Stomach smooth muscle (tissue), 2 donors: Measurements from ENCODE around the gene TENM4.

ENCODE experiments used
- H3K27ac ChIP-seq: one replicate; pipeline ENCODE4 v1.7.0; 2013; ENCODE audit warnings: mild to moderate bottlenecking, low read length, inconsistent platforms
- H3K27me3 ChIP-seq, 2 donors: one replicate each; pipeline ENCODE4 v1.7.0; 2013; ENCODE audit warnings: low read length in 2 of 2; ENCODE audit not compliant: insufficient read depth in 2 of 2, control insufficient read depth in 1 of 2
- H3K36me3 ChIP-seq, 2 donors: one replicate each; pipeline ENCODE4 v1.7.0; 2013; ENCODE audit warnings: low read length in 2 of 2; ENCODE audit not compliant: control insufficient read depth in 2 of 2, insufficient read depth in 2 of 2
- H3K4me1 ChIP-seq: one replicate; pipeline ENCODE4 v1.7.0; 2013; ENCODE audit warnings: low read length; ENCODE audit not compliant: control insufficient read depth, insufficient read depth
- H3K4me3 ChIP-seq, 2 donors: one replicate each; pipeline ENCODE4 v1.7.0; 2013; ENCODE audit warnings: low read length in 2 of 2
- H3K9ac ChIP-seq, 2 donors: one replicate each; pipeline ENCODE4 v1.7.0; 2013; ENCODE audit warnings: low read length in 2 of 2, mild to moderate bottlenecking in 1 of 2
- H3K9me3 ChIP-seq, 2 donors: one replicate each; pipeline ENCODE4 v1.7.0; 2013; ENCODE audit warnings: low read length in 2 of 2; ENCODE audit not compliant: control insufficient read depth in 2 of 2
- donor health status: healthy.
- donor health status: Pancreatic carcinoma.

Gene TENM4

DNA sequence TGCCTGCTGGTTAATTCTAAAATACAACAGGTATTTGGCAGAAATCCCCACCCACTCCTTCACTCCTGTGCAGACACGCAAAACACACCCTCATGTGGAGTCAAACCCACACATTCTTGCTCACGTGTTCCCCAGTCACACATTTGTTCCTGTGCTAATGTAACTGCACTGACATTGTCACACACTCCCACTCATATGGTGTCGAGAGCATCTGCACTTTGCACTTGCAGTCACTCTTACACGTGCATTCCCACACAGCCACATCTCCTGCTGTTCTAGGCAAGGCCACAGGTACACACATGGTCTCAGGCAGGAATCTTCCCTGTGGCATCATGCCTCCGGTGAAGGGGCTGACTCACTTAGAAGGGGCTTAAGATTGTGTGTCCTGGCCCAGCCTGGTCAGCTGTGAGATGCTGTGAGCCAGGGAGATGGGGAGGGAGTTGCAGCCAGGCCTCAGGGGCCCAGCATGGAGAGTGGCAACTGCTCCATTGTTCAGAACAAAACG, 395.0 kb downstream of the TENM4 start:
- Histone ChIP-seq H3K4me3 (no peak overlapping the region), H3K9ac (no peak overlapping the region), H3K36me3 (no peaks in the 10 kb centered on the region), H3K9me3 (no peaks in the 10 kb centered on the region), H3K4me1 (no peaks in the 10 kb centered on the region), H3K27ac (no peak overlapping the region), H3K27me3 (peaks cover 0 to 5% of the 10 kb centered on the region in 2 donors)

DNA sequence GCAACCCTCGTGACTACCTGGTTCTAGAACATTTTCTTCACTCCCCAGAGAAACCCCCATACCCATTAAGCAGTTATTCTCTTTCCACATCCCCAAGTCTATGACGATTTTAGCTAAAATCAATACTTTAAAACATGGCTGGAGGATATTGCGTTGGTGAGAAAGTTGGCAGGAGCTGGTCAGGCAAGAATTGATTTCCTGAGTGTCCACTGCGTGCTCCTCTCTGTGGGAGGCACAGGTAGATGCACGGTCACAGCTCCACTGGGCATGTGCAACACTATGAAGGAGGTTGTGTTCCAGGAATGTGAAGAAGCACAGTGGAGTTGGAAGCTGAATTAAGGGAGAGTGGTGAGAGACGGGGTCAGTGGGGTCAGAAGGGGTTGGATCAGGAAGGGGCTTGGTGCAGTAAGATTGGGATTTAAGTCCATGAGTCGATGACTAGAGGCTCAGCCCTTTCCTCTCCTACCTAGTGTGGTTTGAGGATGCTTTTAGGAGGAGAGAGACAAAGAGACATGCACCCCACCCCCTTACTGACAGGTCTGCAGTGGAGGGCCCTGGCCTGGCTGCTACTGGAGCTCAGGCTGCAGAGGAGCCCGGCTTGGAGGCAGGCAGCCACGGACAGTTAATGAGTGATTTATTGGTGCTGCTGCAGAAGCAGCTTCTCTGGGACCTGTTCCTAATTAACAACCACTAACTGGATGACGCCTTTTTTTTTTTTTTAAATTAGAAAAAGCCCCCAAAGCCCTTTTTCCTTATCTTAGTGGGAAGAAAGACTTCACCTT, 395.6 kb downstream of the TENM4 start:
- Histone ChIP-seq H3K27me3 (peaks cover 0 to 5% of the 10 kb centered on the region in 2 donors), H3K27ac (no peak overlapping the region), H3K4me3 (no peak overlapping the region), H3K9ac (no peak overlapping the region), H3K4me1 (no peaks in the 10 kb centered on the region), H3K36me3 (no peaks in the 10 kb centered on the region), H3K9me3 (no peaks in the 10 kb centered on the region)

DNA sequence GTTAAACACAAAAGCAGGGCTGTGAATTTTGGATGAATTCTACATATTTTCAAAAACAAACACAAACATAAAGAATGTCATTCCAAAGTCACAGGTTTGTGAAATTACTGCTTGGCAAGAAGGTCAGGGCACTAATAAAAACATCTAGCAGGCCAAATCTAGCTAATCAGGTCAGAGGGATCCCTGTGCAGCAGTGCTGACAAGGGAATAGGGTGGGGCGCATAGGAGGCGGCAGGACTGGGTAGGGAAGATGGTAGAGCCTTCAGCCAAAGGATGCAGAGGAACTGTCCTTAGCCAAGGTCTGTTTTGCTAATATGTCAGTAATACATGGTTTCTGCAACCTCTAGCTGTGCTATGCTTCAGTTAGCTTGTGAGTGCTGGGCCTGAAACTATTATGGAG, 396.6 kb downstream of the TENM4 start:
- H3K9me3 ChIP-seq, result no peaks in the 10 kb centered on the region
- no peak overlapping the region for H3K4me3 ChIP-seq
- no peaks in the 10 kb centered on the region for H3K4me1 ChIP-seq
- H3K27me3 ChIP-seq, result peaks cover 0 to 3% of the 10 kb centered on the region in 2 donors
- no peak overlapping the region for H3K9ac ChIP-seq
- H3K36me3 ChIP-seq, result no peaks in the 10 kb centered on the region
- no peak overlapping the region for H3K27ac ChIP-seq

DNA sequence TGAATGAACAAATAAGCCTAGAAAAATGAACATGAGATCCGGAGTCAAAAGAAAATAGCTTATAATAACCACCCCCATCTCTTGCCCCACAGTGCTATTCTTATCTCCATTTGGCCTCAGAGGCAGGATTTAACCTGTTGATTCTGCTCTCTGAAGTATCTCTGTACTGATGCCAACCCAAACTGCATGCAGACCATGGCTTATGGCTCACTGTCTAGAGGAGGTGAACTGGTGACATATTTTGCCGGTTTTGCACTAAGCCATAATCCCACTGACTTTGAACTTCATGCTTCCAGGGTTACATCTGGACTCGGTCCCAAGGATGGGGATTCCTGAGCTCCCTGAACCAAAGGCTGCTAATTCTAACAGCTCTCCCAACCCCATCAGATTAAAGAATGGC, 397.1 kb downstream of the TENM4 start:
- Histone ChIP-seq H3K9ac (no peak overlapping the region), H3K4me1 (no peaks in the 10 kb centered on the region), H3K27ac (no peak overlapping the region), H3K9me3 (no peaks in the 10 kb centered on the region), H3K27me3 (no peaks in the 10 kb centered on the region), H3K4me3 (no peak overlapping the region), H3K36me3 (no peaks in the 10 kb centered on the region)

DNA sequence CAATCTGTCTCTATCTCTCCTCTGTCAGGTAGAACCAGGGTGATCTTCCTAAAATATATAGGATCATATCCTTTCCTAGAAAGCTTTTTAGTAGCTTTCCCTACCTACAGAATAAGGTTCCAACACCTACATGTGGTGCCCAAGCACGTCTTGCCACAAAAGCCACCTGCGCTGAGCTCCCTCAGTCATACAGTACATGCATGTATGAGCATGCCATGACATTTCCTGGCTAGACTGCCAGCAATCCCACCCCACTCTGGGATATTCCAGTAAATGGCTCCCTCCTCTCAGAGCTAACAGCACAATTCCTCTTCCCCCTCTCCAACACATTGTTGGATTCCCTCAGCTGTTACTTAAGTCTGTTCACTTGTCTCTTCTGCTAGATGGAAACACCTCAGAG, 398.0 kb downstream of the TENM4 start:
- Histone ChIP-seq H3K4me1 (no peaks in the 10 kb centered on the region), H3K9ac (no peak overlapping the region), H3K4me3 (no peak overlapping the region), H3K9me3 (no peaks in the 10 kb centered on the region), H3K27me3 (no peaks in the 10 kb centered on the region), H3K27ac (no peak overlapping the region), H3K36me3 (no peaks in the 10 kb centered on the region)

DNA sequence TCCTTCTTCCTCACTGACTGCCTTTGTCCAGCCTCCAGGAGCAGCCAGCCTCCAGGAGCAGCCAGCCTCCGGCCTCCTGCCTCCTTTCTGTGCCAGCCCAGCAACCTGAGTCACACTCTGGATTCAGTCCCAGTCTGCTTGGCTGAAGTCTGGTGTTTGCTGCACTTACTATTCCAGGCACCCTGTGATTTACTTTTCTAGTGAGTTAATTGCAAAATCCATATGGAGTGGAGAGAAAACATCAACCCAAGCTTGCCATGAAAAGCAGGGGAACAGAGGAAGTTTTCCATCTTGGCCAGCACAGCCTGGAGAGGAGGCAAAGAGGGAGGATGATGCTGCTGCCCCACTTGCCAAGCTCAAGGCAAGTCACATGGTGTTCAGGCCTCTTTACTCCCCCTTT, 400.5 kb downstream of the TENM4 start:
- H3K36me3 ChIP-seq, result no peaks in the 10 kb centered on the region
- H3K4me1 ChIP-seq, result no peaks in the 10 kb centered on the region
- no peak overlapping the region for H3K4me3 ChIP-seq
- no peak overlapping the region for H3K27ac ChIP-seq
- no peak overlapping the region for H3K9ac ChIP-seq
- no peaks in the 10 kb centered on the region for H3K27me3 ChIP-seq
- no peaks in the 10 kb centered on the region for H3K9me3 ChIP-seq

DNA sequence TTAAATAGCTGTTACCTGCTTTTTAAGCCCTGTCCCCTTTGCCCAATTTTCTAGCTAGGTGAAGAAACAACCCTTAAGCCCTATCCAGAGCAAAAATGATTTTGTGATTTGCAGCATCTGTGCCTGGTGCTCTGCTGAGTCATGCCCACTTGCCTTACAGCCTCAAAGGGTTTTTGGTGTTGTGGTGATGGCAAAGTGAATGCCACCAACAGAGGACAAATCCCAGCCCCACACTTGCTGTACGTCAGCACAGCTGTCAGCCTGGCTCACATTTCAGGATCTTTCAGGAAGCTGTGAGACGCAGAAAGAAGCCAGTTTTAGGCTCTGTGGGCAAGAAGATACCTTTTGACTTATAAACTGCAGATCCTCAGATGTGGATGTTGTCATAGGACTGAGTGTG, 401.7 kb downstream of the TENM4 start:
- H3K4me3 ChIP-seq, result no peak overlapping the region
- H3K27ac ChIP-seq, result no peak overlapping the region
- no peaks in the 10 kb centered on the region for H3K36me3 ChIP-seq
- H3K9ac ChIP-seq, result no peak overlapping the region
- no peaks in the 10 kb centered on the region for H3K4me1 ChIP-seq
- no peaks in the 10 kb centered on the region for H3K9me3 ChIP-seq
- H3K27me3 ChIP-seq, result no peaks in the 10 kb centered on the region

DNA sequence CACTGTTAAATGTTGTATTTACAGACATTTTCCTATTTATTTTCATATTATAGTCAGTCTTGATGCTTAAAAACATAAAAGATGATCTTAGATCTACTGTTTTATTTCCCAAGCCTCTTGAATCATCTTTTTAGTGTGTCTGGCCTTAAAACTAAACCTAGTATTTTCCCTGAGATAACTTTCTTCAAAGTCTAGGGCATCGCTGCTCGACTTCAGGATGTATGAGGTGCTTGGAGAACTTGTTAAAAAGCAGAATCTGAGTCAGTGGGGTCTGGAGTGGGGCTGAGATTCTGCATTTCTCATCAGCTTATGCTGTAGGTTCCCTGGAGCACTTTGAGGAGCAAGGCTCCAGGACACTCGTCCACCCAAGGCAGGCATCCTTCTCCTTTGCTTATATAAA, 404.9 kb downstream of the TENM4 start:
- peaks cover 2% of the 10 kb centered on the region for H3K4me1 ChIP-seq
- H3K9ac ChIP-seq, result no peak overlapping the region
- H3K27me3 ChIP-seq, result no peaks in the 10 kb centered on the region
- H3K4me3 ChIP-seq, result no peak overlapping the region
- no peaks in the 10 kb centered on the region for H3K9me3 ChIP-seq
- H3K36me3 ChIP-seq, result no peaks in the 10 kb centered on the region
- H3K27ac ChIP-seq, result no peak overlapping the region

DNA sequence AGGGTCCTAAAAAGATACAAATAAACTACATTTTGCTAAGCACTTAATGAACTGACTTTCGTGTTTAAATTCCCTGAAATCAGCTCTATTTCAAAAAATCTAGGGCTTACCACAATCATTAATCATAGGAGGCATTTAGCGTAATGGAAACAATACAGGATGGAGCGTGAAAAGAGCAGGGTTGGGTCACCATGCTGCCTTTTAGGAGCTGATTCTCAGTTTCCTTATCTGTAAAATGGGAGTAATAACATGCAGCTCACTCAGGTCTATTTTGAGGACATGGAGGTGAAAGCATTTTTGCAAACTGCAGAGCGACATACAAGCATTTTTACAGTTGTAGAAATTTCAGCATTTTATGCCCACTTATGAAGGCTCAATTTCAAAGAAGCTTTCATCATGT, 407.0 kb downstream of the TENM4 start:
- no peak overlapping the region for H3K27ac ChIP-seq
- H3K9ac ChIP-seq, result no peak overlapping the region
- H3K27me3 ChIP-seq, result no peaks in the 10 kb centered on the region
- H3K9me3 ChIP-seq, result no peaks in the 10 kb centered on the region
- H3K4me3 ChIP-seq, result no peak overlapping the region
- peaks cover 6% of the 10 kb centered on the region for H3K4me1 ChIP-seq
- no peaks in the 10 kb centered on the region for H3K36me3 ChIP-seq

DNA sequence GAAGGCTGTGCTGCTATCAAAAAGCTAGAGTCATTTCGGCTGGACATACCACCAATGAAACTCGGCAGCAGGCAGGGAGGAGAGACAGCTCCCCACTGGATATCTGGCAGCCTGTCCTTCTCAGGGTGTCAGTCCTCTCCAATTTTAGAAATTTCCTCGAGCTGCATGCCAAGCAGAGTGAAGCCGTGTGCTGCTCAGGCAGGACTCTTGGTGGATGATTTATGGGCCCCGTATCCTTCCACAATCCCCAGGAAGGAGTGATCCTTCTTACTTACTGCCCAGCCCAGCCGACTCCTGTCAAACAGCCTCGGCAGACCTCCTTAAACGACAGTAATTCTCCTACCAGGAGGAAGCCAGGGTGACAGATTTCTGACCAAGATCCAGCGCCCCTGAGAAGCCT, 410.4 kb downstream of the TENM4 start:
- peak overlapping the region in 1 of 2 donors; percentile 22 for H3K4me3 ChIP-seq
- no peak overlapping the region for H3K9ac ChIP-seq
- no peaks in the 10 kb centered on the region for H3K27me3 ChIP-seq
- peaks cover 6% of the 10 kb centered on the region for H3K4me1 ChIP-seq
- H3K9me3 ChIP-seq, result no peaks in the 10 kb centered on the region
- no peaks in the 10 kb centered on the region for H3K36me3 ChIP-seq
- no peak overlapping the region for H3K27ac ChIP-seq

DNA sequence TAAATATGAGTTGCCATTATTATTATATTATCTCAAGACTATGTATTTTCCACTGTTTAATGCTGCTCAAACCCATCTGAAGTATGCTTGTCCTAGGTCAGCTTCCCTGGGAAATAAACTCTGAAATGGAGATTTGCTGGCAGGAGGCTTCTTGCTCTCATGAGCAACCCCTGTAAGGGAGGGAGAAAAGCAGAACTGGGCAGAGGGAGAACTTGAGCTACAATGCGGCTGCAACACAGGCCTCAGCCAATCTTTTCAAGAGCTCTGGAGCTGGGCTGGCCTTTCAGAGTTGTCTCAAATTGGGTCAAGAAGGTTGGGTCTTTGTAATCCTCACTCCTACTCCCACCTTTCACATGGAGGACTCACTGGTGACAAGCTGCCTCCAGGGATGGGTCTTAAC, 412.6 kb downstream of the TENM4 start:
- Histone ChIP-seq H3K36me3 (no peaks in the 10 kb centered on the region), H3K9me3 (no peaks in the 10 kb centered on the region), H3K27me3 (no peaks in the 10 kb centered on the region), H3K27ac (no peak overlapping the region), H3K4me3 (no peak overlapping the region), H3K4me1 (peaks cover 6% of the 10 kb centered on the region), H3K9ac (no peak overlapping the region)
